Coronary artery (tissue), 2 donors: ENCODE results near the gene STK32B.

Source experiments
- DNase-seq: peaks from one replicate; pipeline ENCODE4 v3.0.0-alpha.2; 2017; ENCODE audit warnings: low spot score
- H3K27ac ChIP-seq, 2 donors: fragments of 200-600 bp; sonication (generic); one replicate each; pipeline ENCODE4 v1.5.1; 2016 to 2019
- H3K4me3 ChIP-seq: fragments of 200-600 bp; sonication (generic); 2 replicates; pipeline ENCODE4 v1.5.1; 2016; ENCODE audit warnings: mild to moderate bottlenecking, moderate library complexity
- CTCF ChIP-seq: fragments of 200-600 bp; sonication (generic); IDR thresholded peaks from one replicate; pipeline ENCODE4 v1.5.1; 2019; ENCODE audit warnings: antibody characterized with exemption

The STK32B gene

DNA sequence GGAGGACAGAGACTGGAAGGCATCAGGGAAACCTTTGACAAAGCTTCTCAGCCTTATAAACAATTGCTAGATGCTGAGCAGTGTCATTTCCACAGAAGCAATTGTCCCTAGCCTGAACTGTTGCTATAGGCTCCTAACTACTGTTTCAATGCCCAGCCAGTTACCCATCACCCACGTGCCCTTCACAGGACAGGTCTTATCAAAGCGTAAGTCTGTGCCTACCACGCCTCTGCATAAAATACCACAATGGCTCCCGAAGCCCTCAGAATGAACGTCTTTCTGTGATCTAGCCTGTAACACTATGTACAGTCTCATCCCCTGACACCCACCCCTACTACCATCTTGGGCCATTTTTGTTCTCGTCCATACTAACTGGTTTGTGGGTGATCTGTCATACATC is 134.3 kb downstream of the STK32B start:
- TF ChIP-seq CTCF: no peak
- Histone ChIP-seq H3K27ac (no peak overlapping the region), H3K4me3 (no peak overlapping the region)
- no peak for DNase-seq

- TF ChIP-seq CTCF: no peak
- Histone ChIP-seq H3K4me3 (no peak overlapping the region), H3K27ac (no peak overlapping the region)
- DNase-seq: no peak
These were observed 135.2 kb downstream of the STK32B start for GRCh38 chr4:5186271-5187064.

DNA sequence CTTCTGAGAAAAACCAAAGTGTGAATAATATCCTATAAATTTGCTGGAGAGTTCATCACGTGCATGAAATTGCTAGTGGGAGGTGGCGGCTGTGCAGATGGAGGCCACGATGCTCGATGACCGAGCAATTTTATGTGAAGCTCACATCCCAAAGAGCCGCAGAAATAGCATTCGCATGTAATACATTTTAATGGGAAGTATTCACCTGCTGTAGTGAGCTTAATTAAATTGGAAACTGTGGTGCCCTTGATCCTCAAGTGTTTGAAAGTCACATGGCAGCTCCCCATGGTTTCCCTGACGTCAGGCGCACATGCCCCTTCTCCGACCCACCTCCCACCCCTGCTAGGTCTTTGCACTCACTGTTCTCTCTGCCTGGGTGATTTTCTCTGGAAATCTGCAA is 136.8 kb downstream of the STK32B start:
- TF ChIP-seq CTCF: no peak

DNA sequence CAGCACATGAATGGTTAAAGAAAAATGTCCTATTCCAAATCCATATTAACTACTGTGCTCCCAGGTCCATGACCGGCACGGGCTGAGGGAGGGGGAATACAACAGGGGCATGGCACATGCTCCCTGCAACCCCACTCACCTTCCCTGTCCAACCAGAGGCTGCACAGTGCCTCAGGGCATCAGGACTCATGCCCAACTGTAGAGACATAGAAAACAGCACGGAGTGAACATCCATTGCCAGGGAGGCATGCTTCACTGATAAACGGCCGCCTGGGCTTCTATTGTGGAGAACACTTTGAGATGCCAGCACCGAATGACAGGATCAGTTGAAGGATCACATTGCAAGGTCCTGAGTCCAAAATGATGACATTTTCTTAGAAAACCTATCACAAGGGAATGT is 140.6 kb downstream of the STK32B start:
- H3K4me3 ChIP-seq: no peak overlapping the region
- DNase-seq: no peak
- TF ChIP-seq CTCF: no peak

More for the DNA sequence above, 136.8 kb downstream of the STK32B start:
- DNase-seq: no peak
- Histone ChIP-seq H3K27ac (no peak overlapping the region), H3K4me3 (no peak overlapping the region)

DNA sequence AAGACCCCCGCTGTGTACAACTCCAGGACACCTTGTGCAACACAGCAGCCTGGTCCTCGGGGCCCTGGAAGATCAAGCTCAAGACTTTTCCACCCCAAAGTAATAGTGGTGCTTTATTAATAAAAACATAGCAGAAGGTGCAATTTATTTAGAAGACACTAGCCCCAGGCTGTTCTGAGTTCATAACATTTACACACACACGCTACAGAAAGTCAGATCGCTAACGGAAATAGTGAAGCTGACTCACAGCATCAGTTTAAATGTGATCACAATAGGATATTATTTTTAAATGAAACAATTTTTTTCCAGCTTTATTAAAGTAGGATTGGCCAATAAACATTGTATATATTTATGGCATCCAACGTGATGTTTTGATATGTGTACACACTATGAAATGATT is 141.0 kb downstream of the STK32B start:
- DNase-seq: no peak
- TF ChIP-seq CTCF: no peak
- Histone ChIP-seq H3K4me3 (no peak overlapping the region), H3K27ac (no peak overlapping the region)

More for the DNA sequence above, 140.6 kb downstream of the STK32B start:
- H3K27ac ChIP-seq: no peak overlapping the region

GRCh38 chr4:5192678-5193077 is 141.4 kb downstream of the STK32B start:
- DNase-seq: no peak
- no peak overlapping the region for H3K27ac ChIP-seq
- TF ChIP-seq CTCF: no peak
- H3K4me3 ChIP-seq: no peak overlapping the region
